Activated CD8-positive, alpha-beta memory T cell treated with anti-CD3 and anti-CD28 coated beads, Interleukin-2, amount 50 U/mL, for 48 hours (primary cell): Measurements from ENCODE around the gene SLC22A23.
A peak's percentile ranks its signal among the peaks of the same experiment; 100 is the strongest.

Experiments
- DNase-seq: peaks from one replicate; pipeline ENCODE4 v3.0.0-alpha.2; 2020

SLC22A23 gene

DNA sequence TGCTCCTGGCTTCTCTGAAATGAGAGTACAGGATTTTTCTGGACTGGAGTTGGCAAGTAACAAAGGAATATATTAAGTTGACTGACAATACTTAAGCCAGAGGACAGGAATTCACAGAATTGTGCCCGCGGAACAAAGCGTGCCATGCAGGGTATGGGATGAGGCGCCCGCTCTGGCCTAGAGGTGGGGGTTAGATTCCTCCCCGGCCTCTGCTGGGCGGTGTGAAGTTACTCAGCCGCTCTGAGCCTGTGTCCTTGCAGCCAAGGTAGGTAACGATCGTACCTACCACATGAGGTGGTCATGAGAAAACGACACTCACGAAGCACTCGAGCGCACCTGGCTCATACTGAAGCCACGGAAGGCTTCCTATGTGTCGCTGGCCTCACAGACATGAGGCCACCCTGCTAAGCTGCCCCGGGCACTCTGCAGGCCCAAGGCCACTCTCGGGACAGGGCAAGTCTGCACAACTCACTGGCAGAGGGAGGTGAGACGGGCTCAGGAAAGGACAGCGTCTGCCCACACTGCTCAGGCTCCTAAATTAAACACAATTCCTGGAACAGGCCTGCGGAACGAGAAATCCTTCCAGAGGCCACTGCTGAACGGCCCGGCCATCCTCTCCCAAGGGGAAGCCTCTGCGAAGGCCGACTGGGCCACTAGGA lies 127.3 kb downstream of the SLC22A23 start:
- DNase-seq: no peak

- DNase-seq: no peak
Observed at GRCh38 chr6:3328796-3329195, 128.1 kb downstream of the SLC22A23 start.

- DNase-seq: no peak
Observed at GRCh38 chr6:3328145-3328544, 128.7 kb downstream of the SLC22A23 start.

DNA sequence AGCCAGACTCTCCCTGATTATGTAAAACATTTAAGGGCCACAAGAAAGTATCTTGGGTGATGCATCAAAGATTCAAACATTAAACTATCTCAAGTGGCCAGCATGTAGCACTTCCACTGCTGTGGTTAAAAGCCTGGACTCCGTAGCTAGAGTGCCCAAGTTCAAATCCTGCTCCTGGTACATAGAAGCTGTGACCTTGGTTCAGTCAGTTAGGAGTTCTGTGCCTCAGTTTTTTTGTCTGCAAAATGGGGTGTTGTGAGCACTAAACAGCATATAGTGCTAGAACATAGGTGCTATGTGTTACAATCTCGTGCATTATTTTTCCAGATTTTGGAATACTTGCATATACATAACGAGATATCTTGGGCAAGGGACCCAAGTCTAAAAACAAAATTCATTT lies 129.4 kb downstream of the SLC22A23 start:
- no peak for DNase-seq

DNA sequence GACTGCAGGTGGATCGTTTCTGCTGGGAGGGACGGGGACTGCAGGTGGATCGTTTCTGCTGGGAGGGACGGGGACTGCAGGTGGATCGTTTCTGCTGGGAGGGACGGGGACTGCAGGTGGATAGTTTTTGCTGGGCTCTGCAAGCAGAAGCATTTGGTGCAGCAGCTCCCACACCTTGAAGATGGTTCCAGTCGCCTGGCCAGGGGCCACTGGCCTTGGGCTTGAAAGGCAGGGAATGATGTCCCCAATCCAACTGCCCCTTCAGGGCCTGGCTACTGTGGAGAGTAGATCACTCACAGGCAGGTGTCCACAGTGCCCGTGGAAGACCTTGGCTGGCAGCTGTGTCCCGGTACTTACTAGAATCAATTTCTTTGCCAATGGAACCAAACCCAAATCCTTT lies 129.9 kb downstream of the SLC22A23 start:
- DNase-seq: no peak

DNA sequence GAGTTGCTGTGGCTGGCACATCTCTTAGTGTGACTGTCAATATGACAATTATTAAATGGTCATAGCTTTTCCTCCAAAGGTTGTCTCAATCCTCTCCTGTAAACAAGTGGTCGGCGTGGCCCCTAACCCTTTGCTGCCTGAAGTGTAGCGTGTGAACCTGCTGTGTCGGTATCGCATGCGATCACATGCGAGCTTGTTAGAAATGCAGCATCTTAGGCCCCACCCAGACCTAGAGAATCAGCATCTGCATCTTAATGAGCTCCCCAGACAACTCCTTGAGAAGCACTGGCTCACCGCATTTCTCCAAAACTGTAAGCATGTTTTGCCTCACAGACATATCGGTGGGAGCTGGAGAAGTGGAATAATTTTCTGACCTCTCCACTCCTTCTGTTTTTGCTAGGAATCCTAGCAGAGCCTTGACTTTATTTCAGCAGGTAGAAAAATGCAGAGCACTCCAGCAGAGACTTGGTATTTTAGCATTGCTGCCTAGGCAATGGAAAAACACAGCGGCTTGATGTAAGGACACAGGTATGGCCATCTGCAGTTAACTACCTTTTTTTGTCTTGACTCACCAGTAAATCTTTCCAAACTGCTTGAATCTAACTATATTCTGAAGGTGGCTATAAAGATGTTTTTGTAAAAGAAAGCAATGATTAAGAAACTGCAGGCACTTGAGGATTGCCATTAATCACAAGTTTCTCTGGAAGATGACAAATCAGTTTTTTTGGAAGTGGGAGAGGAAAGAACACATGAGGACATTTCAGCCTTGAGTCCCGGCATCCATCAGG lies 130.5 kb downstream of the SLC22A23 start:
- no peak for DNase-seq

DNA sequence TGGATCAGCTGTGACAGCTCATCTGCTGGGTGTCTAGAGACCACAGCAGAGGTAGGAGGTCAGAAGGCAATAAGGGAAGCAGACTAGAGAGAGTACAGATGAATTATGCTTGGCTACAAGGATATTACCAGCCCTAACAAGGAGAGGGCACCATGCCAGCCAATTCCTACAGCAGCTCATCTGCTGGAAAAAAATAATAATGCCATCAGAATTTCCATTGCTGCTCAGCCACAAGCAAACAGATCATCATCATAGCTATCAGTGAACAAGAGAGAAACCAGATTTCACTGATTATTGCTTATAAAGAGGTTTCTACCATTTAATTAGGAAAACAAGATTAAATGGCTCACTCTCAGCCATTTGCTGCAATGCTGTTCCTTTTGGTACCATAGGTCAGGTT lies 131.6 kb downstream of the SLC22A23 start:
- no peak for DNase-seq

DNA sequence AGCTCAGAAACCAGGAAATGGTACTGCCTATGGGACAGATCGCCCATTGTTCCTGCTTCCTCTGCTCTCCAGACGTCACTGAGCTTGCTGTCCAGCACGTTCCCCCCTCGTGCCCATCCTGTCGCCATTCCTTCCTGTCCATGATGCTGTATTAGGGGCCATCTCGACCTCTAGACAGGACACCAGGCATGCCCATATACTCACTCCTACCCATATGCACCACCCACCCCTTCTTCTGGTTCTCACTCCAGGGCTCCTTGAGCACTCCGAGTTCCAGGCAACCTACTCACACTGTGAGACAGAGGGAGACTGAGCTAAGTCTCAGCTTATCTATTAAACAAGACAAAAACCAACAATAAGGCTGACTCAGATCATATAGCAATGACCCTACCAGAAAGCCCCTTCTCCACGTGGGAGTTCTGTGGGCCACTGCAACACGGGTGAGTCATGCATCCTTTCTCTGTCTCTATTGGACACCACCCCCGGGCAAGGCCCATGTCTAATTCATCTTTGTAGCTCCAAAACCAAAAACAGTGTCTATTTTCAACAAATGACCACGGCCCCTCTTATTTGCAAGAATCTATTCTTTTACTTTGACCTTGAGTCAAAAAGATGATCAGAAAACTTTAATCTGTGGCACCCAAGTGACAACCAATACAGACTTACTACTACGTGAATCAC lies 132.4 kb downstream of the SLC22A23 start:
- no peak for DNase-seq

GRCh38 chr6:3323696-3324261 lies 133.1 kb downstream of the SLC22A23 start:
- DNase-seq: no peak

GRCh38 chr6:3323148-3323547 lies 133.7 kb downstream of the SLC22A23 start:
- DNase-seq: no peak

DNA sequence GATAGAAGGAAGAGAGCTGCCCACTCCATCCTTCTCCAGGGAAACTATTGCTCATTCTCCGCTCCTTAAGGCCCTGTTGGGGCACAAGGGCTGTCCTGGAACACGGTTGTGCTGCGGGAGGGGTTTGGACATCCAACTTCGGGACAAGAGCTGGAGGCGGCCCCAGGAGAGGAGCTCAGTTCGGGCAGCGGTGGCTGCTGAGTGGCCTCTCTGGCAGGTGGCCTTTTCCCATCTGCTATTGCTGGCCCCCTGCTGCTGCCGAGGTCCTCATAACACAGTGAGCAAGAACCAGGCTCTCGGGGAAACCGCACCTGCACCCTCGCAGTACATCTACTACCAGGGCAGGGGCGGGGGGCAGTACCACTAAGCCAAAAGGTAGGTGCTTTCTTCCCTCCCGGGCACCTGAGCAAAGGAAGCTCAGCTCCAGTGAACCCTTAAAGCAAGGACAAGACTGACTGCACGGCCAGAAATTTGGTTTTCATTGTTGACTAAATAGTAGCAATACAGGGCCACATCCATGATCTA lies 134.4 kb downstream of the SLC22A23 start:
- DNase-seq: no peak

DNA sequence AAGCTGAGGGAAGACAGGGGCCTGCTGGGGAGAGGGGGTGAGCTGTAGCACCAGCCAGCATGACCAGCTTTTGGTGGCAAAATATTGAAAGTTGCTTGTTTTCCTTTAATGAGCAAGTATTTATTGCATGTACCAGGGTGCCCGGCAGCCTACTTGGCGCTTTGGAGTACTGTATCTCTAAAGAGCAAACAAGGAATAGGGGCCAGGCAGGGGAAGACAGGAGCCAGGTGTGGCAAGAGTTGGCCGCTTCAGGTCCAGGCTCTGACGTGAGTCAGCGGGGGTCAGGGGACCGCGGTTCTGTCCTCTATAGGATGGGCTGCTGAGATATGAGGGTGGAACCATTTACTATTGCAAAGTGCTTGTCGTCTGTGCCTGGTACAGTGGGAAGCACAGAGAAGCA lies 135.0 kb downstream of the SLC22A23 start:
- DNase-seq: no peak

GRCh38 chr6:3321042-3321441 lies 135.8 kb downstream of the SLC22A23 start:
- no peak for DNase-seq

DNA sequence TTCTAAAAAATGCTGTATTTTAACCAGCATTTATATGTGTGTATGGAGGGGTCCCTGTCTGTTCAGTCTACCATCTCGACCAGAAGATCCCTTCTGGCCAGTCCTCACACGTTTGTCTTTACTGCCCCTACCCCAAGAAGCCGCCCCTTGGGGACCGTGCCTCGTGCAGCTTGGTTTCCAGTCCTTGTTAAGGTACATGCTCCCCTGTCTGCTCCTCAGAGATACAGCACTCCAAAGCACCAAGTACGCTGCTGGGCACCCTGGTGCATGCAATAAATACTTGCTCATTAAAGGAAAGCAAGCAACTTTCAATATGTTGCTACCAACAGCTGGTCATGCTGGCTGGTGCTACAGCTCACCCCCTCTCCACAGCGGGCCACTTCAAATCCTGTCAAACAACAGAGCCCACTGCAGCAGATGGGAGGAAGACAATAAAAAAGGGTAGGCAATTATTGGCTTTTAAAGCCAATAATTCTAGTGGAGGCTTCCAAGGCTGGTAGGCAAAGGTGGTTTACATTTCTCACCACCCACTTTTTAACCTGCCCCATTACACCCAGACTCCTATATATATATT lies 136.5 kb downstream of the SLC22A23 start:
- no peak for DNase-seq

- peak; percentile 34 for DNase-seq
Observed at GRCh38 chr6:3319610-3320200, 137.1 kb downstream of the SLC22A23 start.

GRCh38 chr6:3318821-3319540 lies 137.9 kb downstream of the SLC22A23 start:
- DNase-seq: peak; percentile 50

DNA sequence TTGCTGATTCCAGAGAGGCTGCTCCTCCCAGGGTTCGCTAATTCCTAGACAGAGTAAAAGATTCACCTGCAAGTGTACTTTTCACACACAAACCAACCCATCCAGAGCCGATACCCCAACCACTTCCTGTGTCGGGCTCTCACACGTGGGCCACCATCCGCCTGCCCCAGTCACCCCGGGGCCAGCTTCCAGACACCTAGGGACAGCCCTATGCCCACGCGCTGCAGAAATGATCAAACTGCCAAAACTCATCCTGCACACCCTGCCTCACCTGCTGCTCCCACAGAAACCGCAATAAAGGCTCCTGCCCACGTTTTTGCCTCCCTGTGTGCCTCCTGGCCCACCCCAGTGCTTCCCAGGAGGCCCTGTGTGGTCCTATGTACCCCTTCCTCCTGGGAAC lies 138.6 kb downstream of the SLC22A23 start:
- DNase-seq: peak; percentile 67

DNA sequence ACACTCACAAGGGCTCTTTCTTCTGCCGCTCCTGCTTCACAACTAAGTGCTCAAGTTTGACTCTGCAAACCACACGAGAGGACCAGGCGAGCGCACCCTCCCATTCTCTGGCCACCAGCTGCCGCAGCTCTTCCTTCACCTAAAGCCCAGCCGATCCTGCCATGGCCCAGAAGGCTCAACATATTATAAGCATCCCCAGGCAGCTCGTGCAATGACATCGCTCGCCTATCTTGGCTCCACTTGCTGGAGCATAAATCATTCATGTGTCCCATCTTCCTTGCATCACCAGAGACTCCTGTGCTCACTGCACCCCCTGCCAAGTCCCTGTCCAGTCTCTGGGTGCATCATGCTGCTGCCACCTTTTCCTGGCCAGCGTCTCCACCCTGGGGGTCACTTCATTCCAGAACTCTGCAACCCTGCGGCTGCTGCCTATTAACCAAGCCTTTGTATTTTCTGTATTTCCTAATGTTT lies 139.1 kb downstream of the SLC22A23 start:
- no peak for DNase-seq

DNA sequence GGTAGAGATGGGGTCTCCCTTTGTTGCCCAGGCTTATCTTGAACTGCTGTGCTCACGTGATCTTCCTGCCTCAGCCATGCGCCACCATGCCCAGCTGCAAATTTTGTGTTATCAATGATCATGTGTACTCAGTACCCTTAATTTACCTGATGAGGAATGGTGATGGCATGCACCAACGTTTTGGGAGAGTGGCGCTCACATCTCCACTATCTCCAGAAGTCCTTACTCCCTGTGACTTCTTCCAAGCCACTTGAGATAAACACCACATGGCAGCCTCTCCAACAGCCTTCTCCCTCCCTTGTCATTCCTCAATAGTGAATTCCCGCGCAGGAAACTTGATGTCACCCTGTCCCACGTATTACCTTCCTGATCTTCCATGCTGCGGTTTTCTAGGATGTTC lies 140.0 kb downstream of the SLC22A23 start:
- peak; percentile 10 for DNase-seq

DNA sequence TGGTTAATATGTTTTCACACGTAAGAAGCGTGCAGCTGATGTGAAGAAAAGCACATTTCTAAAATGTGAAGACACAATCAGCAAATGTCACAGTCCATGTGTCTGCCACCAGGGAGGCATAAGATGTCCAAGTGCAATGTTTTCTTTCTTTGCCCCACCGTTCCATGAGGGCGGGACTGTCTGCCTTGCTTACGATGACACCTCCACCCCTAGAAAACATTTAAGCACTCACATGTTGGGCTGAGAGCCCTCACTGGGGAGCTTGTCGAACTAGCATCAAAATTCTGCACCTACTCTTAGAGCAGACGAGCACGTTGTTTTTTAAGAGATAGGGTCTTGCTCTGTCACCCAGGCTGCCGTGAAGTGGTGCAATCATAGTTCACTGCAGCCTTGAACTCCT lies 140.5 kb downstream of the SLC22A23 start:
- DNase-seq: peak; percentile 25

DNA sequence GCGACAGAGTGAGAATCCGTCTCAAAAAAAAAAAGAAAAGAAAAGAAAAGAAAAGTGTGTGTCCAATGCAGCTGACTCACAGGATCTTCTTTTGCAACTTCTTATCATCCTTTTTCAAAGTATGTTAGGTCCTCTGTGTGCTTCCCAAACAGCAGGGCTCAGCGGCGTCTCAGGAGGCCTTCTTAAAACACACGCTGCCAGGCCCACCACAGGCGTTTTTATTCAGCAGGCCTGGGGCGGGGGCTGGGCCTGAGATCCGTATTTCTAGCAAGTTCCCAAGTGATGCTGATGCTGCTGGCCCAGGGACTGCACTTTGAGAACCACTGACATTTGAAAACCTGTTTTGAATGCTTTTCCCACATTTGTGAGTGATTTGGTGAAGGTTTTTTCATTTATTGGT lies 141.0 kb downstream of the SLC22A23 start:
- no peak for DNase-seq
